M059J (cell line): ENCODE data around the gene DPP6. TPM values are rescaled to one million over a fixed set of nuclear protein-coding genes. Genes with fewer than 3 reads are reported as not detected.
"Not testable (repeated sequence)": the region's sequence is repeated elsewhere in the genome, so short reads cannot be mapped to it uniquely, and the experiment has no call there.

Experiments used
- DNase-seq: peaks from one replicate; pipeline ENCODE4 v3.0.0-alpha.2; 2012; ENCODE audit warnings: low read depth
- total RNA-seq: library from RNA; depleted of rRNA; stranded (reverse); fragments of >200 nt; shearing (Covaris generic); gene quantifications from 2 replicates; pipeline ENCODE4 v1.2.3, GENCODE V29; 2014

Gene DPP6
- total RNA-seq, 1 experiment from 2014 or later = not detected

GRCh38 chr7:154653281-154653680 lies 601.1 kb downstream of the DPP6 start:
- no peak for DNase-seq

- DNase-seq = no peak
Observed at GRCh38 chr7:154656618-154657017, 604.4 kb downstream of the DPP6 start.

GRCh38 chr7:154666768-154667167 lies 614.6 kb downstream of the DPP6 start:
- no peak for DNase-seq

GRCh38 chr7:154672659-154673415 lies 620.6 kb downstream of the DPP6 start:
- peak; percentile 14 for DNase-seq

- DNase-seq = peak; percentile 26
Observed at GRCh38 chr7:154674191-154674590, 622.0 kb downstream of the DPP6 start.

GRCh38 chr7:154675560-154675959 lies 623.4 kb downstream of the DPP6 start:
- DNase-seq = no peak

- not testable (repeated sequence) for DNase-seq
Observed at GRCh38 chr7:154676033-154676421, 623.8 kb downstream of the DPP6 start.

GRCh38 chr7:154676422-154677073 lies 624.4 kb downstream of the DPP6 start:
- DNase-seq = peak; percentile 17

GRCh38 chr7:154677454-154677853 lies 625.3 kb downstream of the DPP6 start:
- no peak for DNase-seq

GRCh38 chr7:154678001-154678550 lies 625.9 kb downstream of the DPP6 start:
- not testable (repeated sequence) for DNase-seq

GRCh38 chr7:154679379-154680053 lies 627.3 kb downstream of the DPP6 start:
- no peak for DNase-seq

GRCh38 chr7:154680894-154681659 lies 628.9 kb downstream of the DPP6 start:
- no peak for DNase-seq

GRCh38 chr7:154682003-154682402 lies 629.8 kb downstream of the DPP6 start:
- DNase-seq = no peak

GRCh38 chr7:154684666-154685563 lies 632.7 kb downstream of the DPP6 start:
- DNase-seq = no peak

GRCh38 chr7:154685564-154685901 lies 633.3 kb downstream of the DPP6 start:
- no peak for DNase-seq

GRCh38 chr7:154686305-154686704 lies 634.1 kb downstream of the DPP6 start:
- DNase-seq = no peak

GRCh38 chr7:154688952-154689351 lies 636.8 kb downstream of the DPP6 start:
- DNase-seq = no peak

- no peak for DNase-seq
Observed at GRCh38 chr7:154690411-154690810, 638.2 kb downstream of the DPP6 start.

- DNase-seq = no peak
Observed at GRCh38 chr7:154693661-154694060, 641.5 kb downstream of the DPP6 start.

- DNase-seq = no peak
Observed at GRCh38 chr7:154695836-154696235, 643.6 kb downstream of the DPP6 start.

- DNase-seq = peak; percentile 12
Observed at GRCh38 chr7:154696556-154696955, 644.4 kb downstream of the DPP6 start.
